HCT116 (cell line): ENCODE data around the gene ALG1L2. TPM values are rescaled to one million over a fixed set of nuclear protein-coding genes. Genes with fewer than 3 reads are reported as not detected.
"Not testable (repeated sequence)": the region's sequence is repeated elsewhere in the genome, so short reads cannot be mapped to it uniquely, and the experiment has no call there.

Source experiments
- ATAC-seq: fragments of 200-7000 bp; cut with Tn5 transposase; 2 replicates; pipeline ENCODE4 v1.9.1; 2020; ENCODE audit warnings: mild to moderate bottlenecking, moderate library complexity
- BruUV-seq: library from RNA; stranded (reverse); fragments of 400-500 nt; replicated peaks from 2 replicates; lab custom pipeline; 2021; lab: Mats Ljungman, UMichigan
- CTCF ChIA-PET: fragments of 300-600 bp; sonication (Branson Sonifier 250); formaldehyde crosslinking; loops from one replicate; lab custom pipeline; 2021; ENCODE audit warnings: antibody characterized with exemption; lab: Charles Lee
- POLR2A ChIA-PET: fragments of 300-600, 350-600 bp; sonication (Branson Sonifier 250); formaldehyde crosslinking; loops from one replicate; lab custom pipeline; 2021; ENCODE audit warnings: antibody characterized with exemption; lab: Charles Lee
- RAD21 ChIA-PET, 2 experiments: fragments of 300-600 bp; sonication (Branson Sonifier 250); formaldehyde crosslinking; loops; one replicate each; lab custom pipeline; 2023; ENCODE audit warnings: low total read pairs in 2 of 2; ENCODE audit not compliant: uncharacterized antibody in 2 of 2, unreplicated experiment in 2 of 2, low non-redundant PET in 1 of 2; lab: Charles Lee
- DNase-seq: peaks from one replicate; pipeline ENCODE4 v3.0.0-alpha.2; 2010; ENCODE audit warnings: low read depth, low spot score
- H2AFZ ChIP-seq: fragments of 200-600 bp; shearing (Covaris generic), sonication (generic); 2 replicates; pipeline ENCODE4 v1.6.1; 2017; ENCODE audit warnings: low read depth, mixed run types, mixed read lengths, antibody characterized with exemption, low read length; ENCODE audit not compliant: poor library complexity, severe bottlenecking
- H3K27ac ChIP-seq: 2 replicates; pipeline ENCODE4 v1.5.1; 2012; ENCODE audit warnings: low read depth, low read length
- H3K27me3 ChIP-seq: fragments of 200-600 bp; sonication (generic); 2 replicates; pipeline ENCODE4 v1.6.1; 2016; ENCODE audit warnings: mixed run types, low read length, mixed read lengths; ENCODE audit not compliant: insufficient read depth
- H3K36me3 ChIP-seq, 2 experiments: fragments of 200-500 bp in 1 of 2; fragments of 200-600 bp in 1 of 2; sonication (Bioruptor generic) in 1 of 2; sonication (generic) in 1 of 2; 2 replicates each; pipeline versions ENCODE4 v1.5.1 to v1.6.1; 2014 to 2016; ENCODE audit warnings: low read length in 2 of 2, inconsistent platforms in 1 of 2, mixed read lengths in 1 of 2, mixed run types in 1 of 2; ENCODE audit not compliant: insufficient read depth in 2 of 2, control insufficient read depth in 1 of 2
- H3K4me1 ChIP-seq, 2 experiments: fragments of 200-600 bp in 1 of 2; sonication (generic) in 1 of 2; 2 replicates each; pipeline versions ENCODE4 v1.5.1 to v1.6.1; 2012 to 2017; ENCODE audit warnings: low read length in 2 of 2, inconsistent platforms in 1 of 2, mild to moderate bottlenecking in 1 of 2, mixed read lengths in 1 of 2, mixed run types in 1 of 2, moderate library complexity in 1 of 2; ENCODE audit not compliant: insufficient read depth in 2 of 2, control insufficient read depth in 1 of 2
- H3K4me2 ChIP-seq: fragments of 200-600 bp; sonication (generic); 2 replicates; pipeline ENCODE4 v1.6.1; 2017; ENCODE audit warnings: mixed run types, low read length, mixed read lengths
- H3K4me3 ChIP-seq, 2 experiments: fragments of 200-600 bp in 1 of 2; sonication (generic) in 1 of 2; replicated peaks in 1 of 2; 2 replicates each; pipeline ENCODE4 v1.5.1; 2011 to 2016; ENCODE audit warnings: low read length in 2 of 2, control low read depth in 1 of 2, low read depth in 1 of 2, mild to moderate bottlenecking in 1 of 2, mixed read lengths in 1 of 2, mixed run types in 1 of 2
- H3K79me2 ChIP-seq: fragments of 200-600 bp; sonication (generic); 2 replicates; pipeline ENCODE4 v1.6.1; 2017; ENCODE audit warnings: mild to moderate bottlenecking, mixed run types, low read length, moderate library complexity, mixed read lengths; ENCODE audit not compliant: insufficient read depth
- H3K9ac ChIP-seq: fragments of 200-600 bp; sonication (generic); 2 replicates; pipeline ENCODE4 v1.6.1; 2016; ENCODE audit warnings: low read length, mixed read lengths
- H3K9me2 ChIP-seq: fragments of 200-600 bp; sonication (generic), shearing (Covaris generic); 2 replicates; pipeline ENCODE4 v1.6.1; 2017; ENCODE audit warnings: mixed run types, mild to moderate bottlenecking, moderate library complexity; ENCODE audit not compliant: insufficient read depth
- H3K9me3 ChIP-seq, 2 experiments: fragments of 200-500 bp in 1 of 2; fragments of 200-600 bp in 1 of 2; sonication (Bioruptor generic) in 1 of 2; sonication (generic) in 1 of 2; 2 replicates each; pipeline ENCODE4 v1.6.1; 2014 to 2017; ENCODE audit warnings: low read length in 2 of 2, mixed read lengths in 2 of 2, inconsistent platforms in 1 of 2, low read depth in 1 of 2, mild to moderate bottlenecking in 1 of 2, mixed run types in 1 of 2, moderate library complexity in 1 of 2; ENCODE audit not compliant: control insufficient read depth in 1 of 2, insufficient read depth in 1 of 2
- H4K20me1 ChIP-seq: fragments of 200-600 bp; sonication (generic), shearing (Covaris generic); 2 replicates; pipeline ENCODE4 v1.6.1; 2017; ENCODE audit warnings: mixed run types, mild to moderate bottlenecking, moderate library complexity; ENCODE audit not compliant: insufficient read depth
- EZH2phosphoT487 ChIP-seq: fragments of 200-600 bp; IDR thresholded peaks from 2 replicates; pipeline ENCODE4 v1.6.1; 2018; ENCODE audit warnings: antibody characterized with exemption, borderline replicate concordance
- FOSL1 ChIP-seq: IDR thresholded peaks from 2 replicates; pipeline ENCODE4 v1.6.1; 2012; ENCODE audit warnings: low read depth
- JUND ChIP-seq: IDR thresholded peaks from 2 replicates; pipeline ENCODE4 v1.6.1; 2012
- POLR2A ChIP-seq: IDR thresholded peaks from 2 replicates; pipeline ENCODE4 v1.7.0; 2011; ENCODE audit warnings: borderline replicate concordance; ENCODE audit not compliant: insufficient read depth, insufficient read length; ENCODE audit errors: extremely low read depth
- SP1 ChIP-seq: IDR thresholded peaks from 2 replicates; pipeline ENCODE4 v1.6.1; 2012; ENCODE audit warnings: low read depth
- intact Hi-C: fragments of 100-400 bp; cut with micrococcal nuclease; formaldehyde crosslinking; loops from 2 replicates; pipeline ENCODE4 v1.10.0; 2022
- total RNA-seq: library from RNA; stranded (reverse); gene quantifications from one replicate; pipeline ENCODE4 v1.2.1, GENCODE V29; 2021; ENCODE audit not compliant: unreplicated experiment
- TF ChIP-seq, protein P1 (sequence below): IDR thresholded peaks from 2 replicates; pipeline ENCODE4 v1.6.1; 2012

The ALG1L2 gene
- total RNA-seq, 1 experiment from 2014 or later = 0.44 TPM

DNA sequence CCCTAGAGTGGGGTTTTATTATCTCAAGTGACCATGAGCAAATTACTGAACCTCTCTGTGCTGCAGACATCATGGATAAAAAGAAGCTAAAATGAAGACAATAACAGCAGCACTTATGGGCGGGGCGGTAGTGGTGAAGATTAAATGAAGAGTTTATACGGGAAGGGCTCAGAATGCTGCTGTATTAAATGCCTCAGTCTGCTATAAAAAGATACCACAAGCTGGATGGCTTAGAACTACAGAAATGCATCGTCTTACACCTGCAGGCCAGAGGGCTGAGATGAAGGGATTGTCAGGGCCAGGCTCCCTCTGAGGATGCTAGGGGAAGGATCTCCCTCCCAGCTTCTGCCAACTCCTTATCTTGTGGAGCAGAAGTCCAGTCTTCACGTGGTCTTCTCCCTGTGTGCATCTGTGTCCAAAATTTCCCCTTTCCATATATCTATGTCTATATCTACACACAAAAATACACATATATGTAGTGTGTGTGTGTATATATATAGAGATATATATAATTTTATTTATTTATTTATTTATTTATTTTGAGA is 2.9 kb downstream of the ALG1L2 start:
- ChIA-PET CTCF (no interaction called here), RAD21 (no interaction called here), POLR2A (no interaction called here)
- H3K27ac ChIP-seq = no peak overlapping the region
- no peaks in the 10 kb centered on the region for H3K4me1 ChIP-seq
- BruUV-seq = no TSS peak
- intact Hi-C loops = no loop called here
- no peak for DNase-seq
- no peak for ATAC-seq
- no peak for TF ChIP-seq SP1
- H3K4me3 ChIP-seq = no peak overlapping the region
- no peaks in the 10 kb centered on the region for H3K36me3 ChIP-seq
- no peak overlapping the region for H3K9ac ChIP-seq
- no peaks in the 10 kb centered on the region for H3K27me3 ChIP-seq
- H4K20me1 ChIP-seq = no peaks in the 10 kb centered on the region
- H3K4me2 ChIP-seq = no peak overlapping the region
- no peaks in the 10 kb centered on the region for H3K9me3 ChIP-seq
- no peaks in the 10 kb centered on the region for H3K9me2 ChIP-seq
- no peaks in the 10 kb centered on the region for H3K79me2 ChIP-seq
- H2AFZ ChIP-seq = no peak overlapping the region

DNA sequence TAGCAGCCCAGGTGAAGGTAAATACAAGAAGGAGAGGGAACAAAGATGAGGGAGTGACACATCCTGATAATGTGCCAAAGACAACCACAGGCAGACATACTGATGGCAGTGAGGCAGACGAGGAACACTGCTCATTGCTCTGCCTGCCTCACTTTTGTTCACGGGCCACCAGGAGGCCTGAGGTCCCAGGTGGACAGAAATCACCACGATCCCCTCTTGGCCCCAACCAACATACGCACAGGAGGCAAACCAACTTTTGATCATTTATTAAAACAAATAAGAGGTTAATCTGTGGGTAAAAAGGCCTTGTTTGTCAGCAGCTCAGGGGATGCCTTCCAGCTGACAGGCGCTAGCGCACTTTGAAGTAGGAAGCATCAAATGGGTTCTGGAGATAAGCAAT is 4.2 kb downstream of the ALG1L2 start:
- H3K27me3 ChIP-seq = no peaks in the 10 kb centered on the region
- no TSS peak for BruUV-seq
- no peak overlapping the region for H3K4me3 ChIP-seq
- no peak overlapping the region for H3K9ac ChIP-seq
- no peaks in the 10 kb centered on the region for H3K79me2 ChIP-seq
- TF ChIP-seq FOSL1 (no peak), JUND (no peak), EZH2phosphoT487 (no peak), POLR2A (no peak)
- TF ChIP-seq, protein P1, sequence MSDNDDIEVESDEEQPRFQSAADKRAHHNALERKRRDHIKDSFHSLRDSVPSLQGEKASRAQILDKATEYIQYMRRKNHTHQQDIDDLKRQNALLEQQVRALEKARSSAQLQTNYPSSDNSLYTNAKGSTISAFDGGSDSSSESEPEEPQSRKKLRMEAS = no peak
- RAD21 ChIA-PET = no interaction called here
- no peaks in the 10 kb centered on the region for H3K9me3 ChIP-seq
- no peaks in the 10 kb centered on the region for H4K20me1 ChIP-seq
- H3K9me2 ChIP-seq = no peaks in the 10 kb centered on the region
- POLR2A ChIA-PET = no interaction called here
- H3K27ac ChIP-seq = no peak overlapping the region
- ATAC-seq (no peak), DNase-seq (no peak)
- H3K4me2 ChIP-seq = no peak overlapping the region
- intact Hi-C loops = no loop called here
- H3K4me1 ChIP-seq = no peaks in the 10 kb centered on the region
- H2AFZ ChIP-seq = no peak overlapping the region
- no peaks in the 10 kb centered on the region for H3K36me3 ChIP-seq
- CTCF ChIA-PET = no interaction called here

DNA sequence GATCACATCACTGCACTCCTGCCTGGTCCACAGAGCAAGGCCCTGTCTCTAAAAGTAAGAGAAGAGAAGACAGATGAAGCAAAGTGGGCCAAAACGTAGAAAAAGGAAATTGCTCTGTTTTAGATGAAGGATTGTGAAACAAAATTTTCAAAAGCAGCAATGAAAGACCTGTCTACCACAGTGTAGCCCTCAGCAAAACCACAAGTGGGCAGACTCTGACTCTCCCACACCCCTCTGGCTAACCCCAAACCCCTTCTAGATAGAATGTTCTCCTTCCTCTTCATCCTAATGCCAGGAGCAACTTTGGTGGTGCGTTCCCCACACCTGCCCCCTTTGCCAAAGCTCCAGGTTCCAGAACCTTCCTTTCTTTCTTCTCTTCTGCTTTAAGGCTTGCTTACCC is 5.0 kb downstream of the ALG1L2 start:
- CTCF ChIA-PET, BruUV-seq, H3K27me3 ChIP-seq: not testable (repeated sequence)

More for the DNA sequence above, 5.0 kb downstream of the ALG1L2 start:
- H3K4me3 ChIP-seq, DNase-seq, H3K9me3 ChIP-seq, H4K20me1 ChIP-seq, H3K36me3 ChIP-seq, H3K9ac ChIP-seq, ATAC-seq, H3K9me2 ChIP-seq, H3K27ac ChIP-seq, H3K79me2 ChIP-seq, intact Hi-C loops, RAD21 ChIA-PET, H3K4me1 ChIP-seq, H2AFZ ChIP-seq, POLR2A ChIA-PET, H3K4me2 ChIP-seq: not testable (repeated sequence)
